Panc1 (cell line): ENCODE results near the gene TRPC6. TPM values are rescaled to one million over a fixed set of nuclear protein-coding genes. Genes with fewer than 3 reads are reported as not detected.

Experiments used
- microRNA-seq: library from miRNA; unstranded; fragments of <30 nt; microRNA quantifications from one replicate; pipeline ENCODE4 v1.1.0, GENCODE V29; 2020; ENCODE audit not compliant: unreplicated experiment
- total RNA-seq: library from RNA; stranded (reverse); gene quantifications from one replicate; pipeline ENCODE4 v1.2.1, GENCODE V29; 2021; ENCODE audit not compliant: unreplicated experiment

TRPC6 gene
- total RNA-seq, 1 experiment from 2014 or later = not detected

Small RNA genes lying within 50 kb of the gene (microRNA-seq; reads per million reads assigned to microRNA genes)
- gene MIR3920 = not detected
